Amniotic epithelial cell (primary cell): Measurements from ENCODE around the gene SH2D3C.

Experiments used
- DNase-seq: peaks from one replicate; pipeline ENCODE4 v3.0.0-alpha.2; 2010; ENCODE audit warnings: low read depth

Gene SH2D3C

GRCh38 chr9:127715470-127716337 lies 62.8 kb downstream of the SH2D3C start, which contains the start of the genes PTRH1 and TTC16:
TSS of gene PTRH1 (minus strand) at chr9:127715663. CDS start at chr9:127715639, 24 bp downstream.
TSS of gene TTC16 (plus strand) at chr9:127716079. CDS start at chr9:127716146, 67 bp downstream.
- peak; percentile 87 for DNase-seq

- no peak for DNase-seq
Observed at GRCh38 chr9:127714951-127715469, 63.5 kb downstream of the SH2D3C start.

GRCh38 chr9:127714020-127714750 lies 64.3 kb downstream of the SH2D3C start:
- DNase-seq = no peak

GRCh38 chr9:127712867-127713266 lies 65.6 kb downstream of the SH2D3C start:
- no peak for DNase-seq

- DNase-seq = no peak
Observed at GRCh38 chr9:127712371-127712770, 66.1 kb downstream of the SH2D3C start.

GRCh38 chr9:127711831-127712274 lies 66.6 kb downstream of the SH2D3C start:
- DNase-seq = no peak

GRCh38 chr9:127711226-127711701 lies 67.2 kb downstream of the SH2D3C start:
- no peak for DNase-seq

GRCh38 chr9:127710204-127710783 lies 68.2 kb downstream of the SH2D3C start:
- DNase-seq = no peak

- no peak for DNase-seq
Observed at GRCh38 chr9:127708952-127709587, 69.4 kb downstream of the SH2D3C start.

GRCh38 chr9:127707766-127708165 lies 70.7 kb downstream of the SH2D3C start:
- no peak for DNase-seq

GRCh38 chr9:127706836-127707241 lies 71.6 kb downstream of the SH2D3C start, which contains the start of gene CFAP157:
TSS of gene CFAP157 (plus strand) at chr9:127706988. CDS start at chr9:127707032, 44 bp downstream.
- DNase-seq = no peak

- no peak for DNase-seq
Observed at GRCh38 chr9:127705577-127706379, 72.7 kb downstream of the SH2D3C start.

- DNase-seq = no peak
Observed at GRCh38 chr9:127703289-127703946, 75.0 kb downstream of the SH2D3C start.

GRCh38 chr9:127700594-127701255 lies 77.7 kb downstream of the SH2D3C start:
- DNase-seq = no peak

GRCh38 chr9:127700140-127700539 lies 78.3 kb downstream of the SH2D3C start:
- DNase-seq = no peak

GRCh38 chr9:127698985-127699670 lies 79.3 kb downstream of the SH2D3C start:
- DNase-seq = peak; percentile 96

GRCh38 chr9:127698386-127698785 lies 80.1 kb downstream of the SH2D3C start:
- DNase-seq = no peak

GRCh38 chr9:127697575-127697974 lies 80.9 kb downstream of the SH2D3C start:
- DNase-seq = no peak
